Hepatocyte (in vitro differentiated cells): ENCODE results near the gene TMEM231.

Source experiments
- CTCF ChIP-seq: fragments of 200-600 bp; sonication (generic); IDR thresholded peaks from 2 replicates; pipeline ENCODE4 v1.5.1; 2016; ENCODE audit warnings: antibody characterized with exemption, mild to moderate bottlenecking; ENCODE audit not compliant: poor library complexity
- EZH2 ChIP-seq: fragments of 200-600 bp; sonication (generic); IDR thresholded peaks from 2 replicates; pipeline ENCODE4 v1.6.1; 2016; ENCODE audit warnings: antibody characterized with exemption, mild to moderate bottlenecking, borderline replicate concordance
- EZH2phosphoT487 ChIP-seq: fragments of 200-600 bp; sonication (generic); IDR thresholded peaks from one replicate; pipeline ENCODE4 v1.6.1; 2018; ENCODE audit warnings: antibody characterized with exemption, mild to moderate bottlenecking, low read depth, moderate library complexity; ENCODE audit not compliant: unreplicated experiment, severe bottlenecking

GRCh38 chr16:75488322-75488721, 67.7 kb downstream of the TMEM231 start:
- TF ChIP-seq EZH2 (no peak), CTCF (no peak), EZH2phosphoT487 (no peak)
